K562 (cell line): ENCODE measurements around the gene PPCDC. TPM values are rescaled to one million over a fixed set of nuclear protein-coding genes. Genes with fewer than 3 reads are reported as not detected.

Experiments
- CLOCK ChIP-seq: fragments of 250-450 bp; sonication (Bioruptor Pico); IDR thresholded peaks from 2 replicates; pipeline ENCODE4 v1.4.0; 2020; ENCODE audit warnings: mild to moderate bottlenecking, moderate library complexity, borderline replicate concordance
- E4F1 ChIP-seq: fragments of 250-450 bp; sonication (Bioruptor Pico); IDR thresholded peaks from 2 replicates; pipeline ENCODE4 v1.5.0; 2021; ENCODE audit warnings: mild to moderate bottlenecking, borderline replicate concordance
- ETS1 ChIP-seq: conservative IDR thresholded peaks from 2 replicates; pipeline ENCODE4 v1.6.1; 2011; ENCODE audit warnings: low read depth, mild to moderate bottlenecking, low read length; ENCODE audit not compliant: control insufficient read depth
- HCFC1 ChIP-seq: IDR thresholded peaks from 2 replicates; pipeline ENCODE4 v1.6.1; 2012; ENCODE audit warnings: low read depth, low read length, improper control_type of control experiment
- HMG20B ChIP-seq: fragments of 250-450 bp; sonication (Bioruptor Pico); IDR thresholded peaks from 2 replicates; pipeline ENCODE4 v1.5.0; 2021; ENCODE audit warnings: mild to moderate bottlenecking
- IRF9 ChIP-seq: fragments of 450-650 bp; IDR thresholded peaks from 2 replicates; pipeline ENCODE4 v1.6.1; 2016; ENCODE audit warnings: missing biosample characterization, missing genetic modification characterization
- JUND ChIP-seq, 2 experiments: IDR thresholded peaks; 2 replicates in 1 of 2; 3 replicates in 1 of 2; pipeline ENCODE4 v1.6.1; 2011; ENCODE audit warnings: borderline replicate concordance in 2 of 2, low read depth in 2 of 2, low read length in 2 of 2, improper control_type of control experiment in 1 of 2, missing biosample characterization in 1 of 2, missing genetic modification characterization in 1 of 2, missing genetic modification reagents in 1 of 2
- MXD1 ChIP-seq: fragments of 250-450 bp; sonication (Bioruptor Pico); IDR thresholded peaks from 2 replicates; pipeline ENCODE4 v1.8.0; 2021; ENCODE audit warnings: borderline replicate concordance, mild to moderate bottlenecking, moderate library complexity; ENCODE audit not compliant: poor library complexity, severe bottlenecking
- NFIC ChIP-seq: fragments of 450-650 bp; IDR thresholded peaks from 2 replicates; pipeline ENCODE4 v1.6.1; 2017; ENCODE audit warnings: mild to moderate bottlenecking, inconsistent platforms
- PBX2 ChIP-seq, 2 experiments: IDR thresholded peaks in 1 of 2; conservative IDR thresholded peaks in 1 of 2; 2 replicates each; pipeline ENCODE4 v1.6.1; 2016; ENCODE audit warnings: low read depth in 2 of 2, mild to moderate bottlenecking in 1 of 2, missing compliant biosample characterization in 1 of 2, missing genetic modification characterization in 1 of 2, moderate library complexity in 1 of 2
- ZNF140 ChIP-seq: fragments of 250-450 bp; sonication (Bioruptor Pico); IDR thresholded peaks from 2 replicates; pipeline ENCODE4 v1.8.0; 2021; ENCODE audit warnings: moderate library complexity, mild to moderate bottlenecking, inconsistent platforms
- ZNF143 ChIP-seq: sonication (generic); formaldehyde crosslinking; IDR thresholded peaks from 2 replicates; pipeline ENCODE4 v1.9.0; 2022; ENCODE audit warnings: mild to moderate bottlenecking, missing genetic modification reagents
- ZNF239 ChIP-seq: fragments of 250-450 bp; sonication (Bioruptor Pico); IDR thresholded peaks from 2 replicates; pipeline ENCODE4 v1.4.0; 2020; ENCODE audit warnings: mild to moderate bottlenecking
- ZNF274 ChIP-seq: IDR thresholded peaks from 2 replicates; pipeline ENCODE4 v1.6.1; 2011; ENCODE audit warnings: low read depth, mild to moderate bottlenecking, low read length, moderate library complexity, borderline replicate concordance
- polyA plus RNA-seq, 8 experiments: library from polyadenylated mRNA; depleted of rRNA in 4 of 8; stranded (reverse) in 5 of 8; unstranded in 3 of 8; fragments of >200 nt; fragmentation: Nextera tagmentation in 2 of 8; fragmentation: Illumina TruSeq in 1 of 8; extraction: Ambion mirVana in 2 of 8; extraction: Trizol in 1 of 8; gene quantifications; 2 replicates each; pipeline versions ENCODE4 v1.2.1 to v1.2.3, GENCODE V29; 2011 to 2014; ENCODE audit warnings: inconsistent platforms in 1 of 8, missing spikeins in 1 of 8
- total RNA-seq, 7 experiments: library from RNA; depleted of rRNA in 6 of 7; stranded (reverse); fragments of >200 nt in 6 of 7; fragmentation: Illumina TruSeq in 2 of 7; extraction: Trizol in 2 of 7; gene quantifications; 2 replicates each; pipeline versions ENCODE4 v1.2.1 to v1.2.3, GENCODE V29; 2011 to 2021; ENCODE audit warnings: low replicate concordance in 1 of 7

The PPCDC gene
- total and polyA plus RNA-seq, 9 of the 15 experiments (the other 6 are each of a cell fraction or from before 2014, with no cell fraction given), result 10.9 to 53.6 (median 16.7) TPM

GRCh38 chr15:75023181-75023871 is at the start of gene PPCDC (continued):
- peak; percentile 63 for TF ChIP-seq JUND (IDR thresholded peaks at IDR 0.05; ENCODE audit: borderline replicate concordance, low read depth, low read length)
- no peak; the same call in 2 of the 3 replicates for TF ChIP-seq JUND (tag; IDR thresholded peaks at IDR 0.05; ENCODE audit: borderline replicate concordance, low read depth, low read length)
- peak; percentile 97 for TF ChIP-seq ETS1
- TF ChIP-seq HCFC1, result peak; percentile 99
- no peak for TF ChIP-seq ZNF140
- TF ChIP-seq NFIC, result peak; percentile 69
- TF ChIP-seq ZNF143 (CRISPR knock-in tag), result peak; percentile 93
- no peak for TF ChIP-seq E4F1 (CRISPR knock-in tag)
- no peak for TF ChIP-seq ZNF239
- no peak for TF ChIP-seq MXD1 (CRISPR knock-in tag)
- no peak for TF ChIP-seq HMG20B (CRISPR knock-in tag)
- no peak for TF ChIP-seq CLOCK (CRISPR knock-in tag)
- TF ChIP-seq ZNF274, result no peak
- TF ChIP-seq PBX2 (CRISPR knock-in tag; IDR thresholded peaks at IDR 0.05; ENCODE audit: low read depth), result no peak
- no peak for TF ChIP-seq PBX2 (tag; conservative IDR thresholded peaks at IDR 0.05; ENCODE audit: low read depth)
- no peak for TF ChIP-seq IRF9 (tag)
